Activated naive CD4-positive, alpha-beta T cell treated with anti-CD3 and anti-CD28 coated beads for 36 hours (primary cell): ENCODE measurements around the gene ADAP1. TPM values are rescaled to one million over a fixed set of nuclear protein-coding genes. Genes with fewer than 3 reads are reported as not detected.

Source experiments
- CTCF ChIA-PET: fragments of 350-600 bp; sonication (Branson Sonifier 250); formaldehyde crosslinking; loops from one replicate; lab custom pipeline; 2021; ENCODE audit warnings: antibody characterized with exemption; lab: Charles Lee
- DNase-seq: peaks from one replicate; pipeline ENCODE4 v3.0.0-alpha.2; 2020
- H3K27ac Mint-ChIP-seq: one replicate; pipeline ENCODE4 v1.8.0; 2021; ENCODE audit warnings: mild to moderate bottlenecking, mixed read lengths
- H3K27me3 Mint-ChIP-seq: one replicate; pipeline ENCODE4 v1.8.0; 2021; ENCODE audit warnings: low read depth, mixed read lengths
- H3K36me3 Mint-ChIP-seq: one replicate; pipeline ENCODE4 v1.8.0; 2021; ENCODE audit warnings: low read depth, mixed read lengths
- H3K4me1 Mint-ChIP-seq: one replicate; pipeline ENCODE4 v1.8.0; 2021; ENCODE audit warnings: low read depth, mixed read lengths
- H3K4me3 Mint-ChIP-seq: one replicate; pipeline ENCODE4 v1.8.0; 2021; ENCODE audit warnings: mild to moderate bottlenecking, moderate library complexity, mixed read lengths
- H3K9me3 Mint-ChIP-seq: one replicate; pipeline ENCODE4 v1.8.0; 2021; ENCODE audit warnings: mixed read lengths
- intact Hi-C: fragments of 100-400 bp; cut with micrococcal nuclease; formaldehyde crosslinking; loops from one replicate; pipeline ENCODE4 v1.15.1; 2023
- total RNA-seq, 2 experiments: library from RNA; stranded (reverse); gene quantifications; one replicate each; pipeline ENCODE4 v1.2.3, GENCODE V29; 2021

Gene ADAP1
- total RNA-seq, 2 experiments from 2014 or later = 8.0 to 9.9 TPM

GRCh38 chr7:853366-854117, 100.9 kb downstream of the ADAP1 start:
- no peak for DNase-seq
- CTCF ChIA-PET = no interaction called here
- Mint-ChIP-seq H3K27me3 (no peaks in the 10 kb centered on the region), H3K36me3 (peaks cover 25% of the 10 kb centered on the region), H3K4me1 (no peaks in the 10 kb centered on the region), H3K27ac (no peak overlapping the region), H3K9me3 (no peaks in the 10 kb centered on the region), H3K4me3 (no peak overlapping the region)
- intact Hi-C loops = no loop called here

GRCh38 chr7:851204-851603, 103.3 kb downstream of the ADAP1 start:
- Mint-ChIP-seq H3K27me3 (no peaks in the 10 kb centered on the region), H3K4me3 (no peak overlapping the region), H3K4me1 (no peaks in the 10 kb centered on the region), H3K36me3 (peaks cover 23% of the 10 kb centered on the region), H3K27ac (no peak overlapping the region), H3K9me3 (no peaks in the 10 kb centered on the region)
- CTCF ChIA-PET = interaction anchor here (1.3 to 1.4 kb wide), 2 partner anchors 22 to 142 kb away, joined by 3 to 4 read pairs; no protein-coding TSS in a partner anchor
- intact Hi-C loops = no loop called here
- DNase-seq = no peak

- CTCF ChIA-PET = no interaction called here
- no peak for DNase-seq
- Mint-ChIP-seq H3K4me3 (no peak overlapping the region), H3K27ac (no peak overlapping the region), H3K9me3 (no peaks in the 10 kb centered on the region), H3K27me3 (no peaks in the 10 kb centered on the region), H3K36me3 (peaks cover 27% of the 10 kb centered on the region), H3K4me1 (no peaks in the 10 kb centered on the region)
- intact Hi-C loops = no loop called here
Observed at GRCh38 chr7:849781-850180, 104.7 kb downstream of the ADAP1 start.

- Mint-ChIP-seq H3K27me3 (no peaks in the 10 kb centered on the region), H3K9me3 (no peaks in the 10 kb centered on the region), H3K27ac (no peak overlapping the region), H3K36me3 (peaks cover 27% of the 10 kb centered on the region), H3K4me3 (no peak overlapping the region), H3K4me1 (no peaks in the 10 kb centered on the region)
- intact Hi-C loops = no loop called here
- CTCF ChIA-PET = no interaction called here
- DNase-seq = no peak
Observed at GRCh38 chr7:849145-849544, 105.3 kb downstream of the ADAP1 start.

Other genes with a start within 250 kb of the ADAP1 start
- 10 to 100 TPM; 26.2 to 27.5 TPM for gene DNAAF5, start 228.0 kb downstream of the ADAP1 start, total RNA-seq
- 10 to 100 TPM; 15.5 to 15.8 TPM for gene PRKAR1B, start 227.4 kb downstream of the ADAP1 start, total RNA-seq
- gene SUN1, start 122.2 kb downstream of the ADAP1 start, total RNA-seq = 10 to 100 TPM; 67.8 to 74.4 TPM
- gene GET4, start 78.1 kb downstream of the ADAP1 start, total RNA-seq = 10 to 100 TPM; 19.3 to 20.2 TPM
- gene COX19, start 20.9 kb upstream of the ADAP1 start, total RNA-seq = 10 to 100 TPM; 12.6 to 15.2 TPM
- not detected for gene CYP2W1, start 28.5 kb upstream of the ADAP1 start, total RNA-seq
- under 1 TPM; 0.57 to 0.62 TPM for gene GPR146, start 89.9 kb upstream of the ADAP1 start, total RNA-seq
- gene GPER1, start 133.4 kb upstream of the ADAP1 start, total RNA-seq = not detected
- gene ZFAND2A, start 205.5 kb upstream of the ADAP1 start, total RNA-seq = 10 to 100 TPM; 19.1 to 20.7 TPM